22Rv1 (cell line): Measurements from ENCODE around the gene PITPNM3.

Experiments
- H3K27ac ChIP-seq: fragments of 450-650 bp; 2 replicates; pipeline ENCODE4 v1.5.1; 2017
- ZFX ChIP-seq: fragments of 450-650 bp; IDR thresholded peaks from 2 replicates; pipeline ENCODE4 v1.6.1; 2017; ENCODE audit warnings: antibody characterized with exemption, borderline replicate concordance
- TF ChIP-seq, protein P1 (sequence below): fragments of 450-650 bp; IDR thresholded peaks from 2 replicates; pipeline ENCODE4 v1.5.1; 2017; ENCODE audit warnings: mild to moderate bottlenecking

The PITPNM3 gene

DNA sequence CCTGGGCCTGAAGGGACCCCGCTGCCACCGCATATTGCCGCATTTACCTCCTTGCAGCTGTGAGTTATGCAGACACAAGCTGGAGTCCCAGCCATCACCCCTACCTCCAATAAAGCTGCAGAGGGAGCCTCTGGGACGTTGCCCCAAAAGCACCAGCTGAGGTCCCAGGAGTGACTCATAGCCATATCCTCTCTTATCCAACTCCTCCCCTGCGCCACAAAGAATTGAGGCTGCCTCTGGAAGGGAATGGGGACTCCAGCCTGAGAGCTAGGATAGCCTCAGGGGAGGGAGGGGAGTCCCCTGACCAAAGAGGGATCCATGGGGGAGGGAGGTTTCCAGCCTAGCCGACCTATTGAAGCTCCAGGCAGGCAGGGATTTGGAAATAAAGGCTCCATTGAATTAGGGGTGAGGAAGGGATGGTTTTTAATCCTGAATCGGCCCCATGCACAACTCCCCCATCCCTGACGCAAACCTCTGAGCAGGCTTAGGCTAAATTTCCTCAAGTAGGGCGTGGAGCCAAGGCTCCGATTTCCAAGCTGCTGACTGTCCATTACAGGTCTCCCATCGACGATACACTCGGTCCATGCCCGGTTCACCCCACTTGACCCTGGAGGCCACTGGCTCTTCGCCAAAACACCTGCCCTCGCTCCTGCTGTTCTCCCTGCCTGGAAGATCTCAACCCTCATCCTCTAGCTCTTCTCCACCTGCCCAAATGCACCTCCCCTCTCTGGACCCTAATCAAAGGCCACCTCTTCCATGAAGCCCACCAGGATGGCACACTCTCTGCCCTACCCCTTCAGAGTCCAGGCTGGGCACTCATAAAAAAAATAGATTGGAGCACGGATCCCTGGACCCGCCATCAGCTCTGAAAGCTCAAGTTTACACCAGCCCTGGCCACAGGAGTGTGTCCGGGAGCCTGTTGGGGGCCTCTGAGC lies 84.6 kb downstream of the PITPNM3 start:
- TF ChIP-seq, protein P1, sequence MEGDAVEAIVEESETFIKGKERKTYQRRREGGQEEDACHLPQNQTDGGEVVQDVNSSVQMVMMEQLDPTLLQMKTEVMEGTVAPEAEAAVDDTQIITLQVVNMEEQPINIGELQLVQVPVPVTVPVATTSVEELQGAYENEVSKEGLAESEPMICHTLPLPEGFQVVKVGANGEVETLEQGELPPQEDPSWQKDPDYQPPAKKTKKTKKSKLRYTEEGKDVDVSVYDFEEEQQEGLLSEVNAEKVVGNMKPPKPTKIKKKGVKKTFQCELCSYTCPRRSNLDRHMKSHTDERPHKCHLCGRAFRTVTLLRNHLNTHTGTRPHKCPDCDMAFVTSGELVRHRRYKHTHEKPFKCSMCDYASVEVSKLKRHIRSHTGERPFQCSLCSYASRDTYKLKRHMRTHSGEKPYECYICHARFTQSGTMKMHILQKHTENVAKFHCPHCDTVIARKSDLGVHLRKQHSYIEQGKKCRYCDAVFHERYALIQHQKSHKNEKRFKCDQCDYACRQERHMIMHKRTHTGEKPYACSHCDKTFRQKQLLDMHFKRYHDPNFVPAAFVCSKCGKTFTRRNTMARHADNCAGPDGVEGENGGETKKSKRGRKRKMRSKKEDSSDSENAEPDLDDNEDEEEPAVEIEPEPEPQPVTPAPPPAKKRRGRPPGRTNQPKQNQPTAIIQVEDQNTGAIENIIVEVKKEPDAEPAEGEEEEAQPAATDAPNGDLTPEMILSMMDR: no peak
- TF ChIP-seq ZFX: no peak
- no peak overlapping the region for H3K27ac ChIP-seq

DNA sequence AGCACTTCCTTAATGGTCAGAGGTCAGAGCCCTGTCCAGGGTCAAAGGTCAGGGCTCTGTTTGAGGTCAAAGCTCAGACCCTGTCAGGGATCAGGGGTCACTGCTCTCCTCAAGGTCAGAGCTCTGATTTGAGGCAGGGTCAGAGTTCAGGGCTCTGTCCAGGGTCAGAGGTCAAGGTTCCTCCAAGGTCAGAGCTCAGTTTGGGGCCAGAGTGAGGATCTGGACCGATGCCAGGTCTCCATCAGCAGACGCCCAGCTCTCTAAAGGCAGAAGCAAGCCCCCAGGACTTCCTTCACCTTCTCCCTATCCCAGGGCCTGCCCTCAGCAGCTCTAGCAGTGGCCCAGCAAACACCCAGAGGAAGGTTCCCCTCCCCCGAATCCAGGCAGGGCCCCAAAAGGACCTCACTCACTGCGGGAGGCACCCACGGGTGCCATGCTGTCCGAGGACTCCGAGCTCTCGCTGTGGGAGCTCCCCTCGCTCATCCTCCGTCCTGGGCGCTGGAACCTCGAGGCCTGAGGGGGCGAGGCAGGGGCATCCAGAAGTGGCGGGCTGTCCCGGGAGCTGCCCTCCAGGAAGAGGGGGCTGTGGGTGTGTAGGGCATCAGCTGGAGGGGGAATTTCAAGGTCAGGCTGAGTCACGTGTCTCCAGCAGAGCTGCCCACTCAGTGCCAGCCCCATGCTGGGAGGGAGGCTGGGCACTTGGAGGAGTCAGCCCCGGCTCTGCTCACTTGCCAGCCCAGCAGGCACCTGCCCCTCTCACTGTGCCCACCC lies 85.4 kb downstream of the PITPNM3 start:
- no peak for TF ChIP-seq ZFX
- H3K27ac ChIP-seq: no peak overlapping the region

- TF ChIP-seq ZFX: no peak
- TF ChIP-seq, protein P1: no peak
- no peak overlapping the region for H3K27ac ChIP-seq
Measured at GRCh38 chr17:6470146-6470718, 86.1 kb downstream of the PITPNM3 start.

DNA sequence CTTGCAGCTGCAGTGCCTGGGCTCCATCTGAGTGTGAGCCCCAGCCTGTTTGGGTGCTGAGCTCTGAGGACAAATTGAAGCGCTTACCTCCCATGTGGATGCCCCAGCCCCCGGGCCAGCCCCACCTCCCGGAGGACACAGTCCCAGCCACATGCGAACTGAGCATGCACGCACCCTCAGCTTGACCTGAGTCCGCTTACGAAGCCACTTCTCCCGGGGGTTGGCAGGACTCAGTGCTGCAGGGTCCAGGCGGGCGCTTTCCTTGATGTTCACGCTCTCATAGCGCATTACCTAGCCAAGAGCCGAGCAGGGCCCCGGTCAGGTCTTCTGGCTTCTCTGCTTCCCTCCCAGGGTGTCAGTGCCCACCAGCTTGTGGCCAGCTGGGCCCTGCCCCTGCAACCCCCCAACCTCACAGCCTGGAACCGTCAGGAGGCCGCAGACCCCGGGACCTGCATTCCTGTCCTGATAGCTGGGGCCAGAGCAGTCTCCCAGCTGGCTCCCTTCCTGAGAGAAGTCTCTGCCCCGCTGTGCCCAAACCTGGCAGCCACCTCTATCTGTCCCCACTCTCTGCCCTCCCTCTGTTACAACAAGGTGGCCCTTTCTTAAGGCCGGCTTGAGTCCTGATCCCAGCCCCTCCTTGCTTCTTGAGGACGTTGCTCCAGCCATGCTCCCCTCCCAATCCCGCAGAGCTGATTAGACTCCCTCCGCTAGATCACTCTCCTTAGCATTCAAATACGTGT lies 88.1 kb downstream of the PITPNM3 start:
- TF ChIP-seq, protein P1: no peak
- TF ChIP-seq ZFX: no peak
- H3K27ac ChIP-seq: no peak overlapping the region

GRCh38 chr17:6467567-6467966 lies 88.8 kb downstream of the PITPNM3 start:
- TF ChIP-seq, protein P1: no peak
- TF ChIP-seq ZFX: no peak
- H3K27ac ChIP-seq: no peak overlapping the region

DNA sequence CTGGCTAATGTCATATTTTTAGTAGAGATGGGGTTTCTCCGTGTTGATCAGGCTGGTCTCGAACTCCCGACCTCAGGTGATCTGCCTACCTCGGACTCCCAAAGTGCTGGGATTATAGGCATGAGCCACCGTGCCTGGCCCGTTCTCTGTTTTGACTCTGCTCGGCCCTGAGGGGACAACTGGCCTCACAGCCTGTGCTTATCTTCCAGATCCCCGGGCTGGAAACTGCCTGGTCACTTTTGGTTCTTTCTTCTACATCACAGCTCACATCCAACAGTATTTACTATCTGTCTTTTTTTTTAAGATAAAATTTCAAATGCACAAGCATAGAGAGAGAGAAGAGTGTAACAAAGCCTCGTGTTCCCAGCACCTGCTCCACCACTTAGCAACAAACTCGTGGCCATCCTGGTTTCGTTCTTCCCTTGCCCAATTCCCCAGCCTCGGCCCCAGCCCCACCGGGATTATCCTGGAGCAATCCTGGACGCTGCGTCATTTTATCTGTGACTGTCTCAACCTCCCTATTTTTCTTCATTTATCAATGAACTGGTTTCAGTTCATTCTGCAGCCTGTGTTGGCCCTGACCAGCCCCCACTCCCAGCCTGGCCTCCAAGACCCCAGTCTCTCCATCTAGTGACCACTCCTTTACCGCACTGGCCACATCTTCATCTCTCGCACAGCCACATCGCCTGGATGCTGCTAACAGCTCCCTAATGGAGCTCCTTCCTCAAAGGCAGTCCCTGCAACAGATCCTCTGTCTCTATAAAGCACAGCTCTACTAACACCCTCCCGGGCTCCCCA lies 91.0 kb downstream of the PITPNM3 start:
- TF ChIP-seq, protein P1: no peak
- no peak for TF ChIP-seq ZFX
- no peak overlapping the region for H3K27ac ChIP-seq
